OCI-LY7 (cell line): Measurements from ENCODE around the gene BBS9. TPM values are rescaled to one million over a fixed set of nuclear protein-coding genes. Genes with fewer than 3 reads are reported as not detected.

Experiments
- BruUV-seq: library from RNA; stranded (reverse); fragments of 400-500 nt; replicated peaks from 2 replicates; lab custom pipeline; 2021; lab: Mats Ljungman, UMichigan
- CTCF ChIA-PET: fragments of 300-600 bp; sonication (Branson Sonifier 250); formaldehyde crosslinking; loops from one replicate; lab custom pipeline; 2022; ENCODE audit warnings: antibody characterized with exemption; ENCODE audit not compliant: unreplicated experiment; lab: Charles Lee
- POLR2A ChIA-PET: fragments of 300-600 bp; sonication (Branson Sonifier 250); formaldehyde crosslinking; loops from one replicate; lab custom pipeline; 2022; ENCODE audit warnings: antibody characterized with exemption; lab: Charles Lee
- DNase-seq: peaks from one replicate; pipeline ENCODE4 v3.0.0-alpha.2; 2015; ENCODE audit warnings: low spot score
- H2AFZ ChIP-seq: fragments of 200-600 bp; sonication (generic), shearing (Covaris generic); 2 replicates; pipeline ENCODE4 v1.6.1; 2014; ENCODE audit warnings: mild to moderate bottlenecking, antibody characterized with exemption, low read length, moderate library complexity
- H3K27ac ChIP-seq: fragments of 200-600 bp; sonication (generic); 2 replicates; pipeline ENCODE4 v1.5.1; 2014; ENCODE audit warnings: mixed run types, low read depth, mild to moderate bottlenecking, moderate library complexity, low read length, inconsistent platforms; ENCODE audit not compliant: poor library complexity, severe bottlenecking
- H3K36me3 ChIP-seq: fragments of 200-600 bp; sonication (generic); 2 replicates; pipeline ENCODE4 v1.6.1; 2014; ENCODE audit warnings: mild to moderate bottlenecking, antibody characterized with exemption, low read length, moderate library complexity, mixed read lengths; ENCODE audit not compliant: insufficient read depth
- H3K4me1 ChIP-seq: fragments of 200-600 bp; sonication (generic); 2 replicates; pipeline ENCODE4 v1.5.1; 2014; ENCODE audit warnings: mild to moderate bottlenecking, low read length; ENCODE audit not compliant: insufficient read depth, poor library complexity, severe bottlenecking
- H3K4me2 ChIP-seq: fragments of 200-600 bp; sonication (generic); 2 replicates; pipeline ENCODE4 v1.6.1; 2014; ENCODE audit warnings: mild to moderate bottlenecking, low read length
- H3K4me3 ChIP-seq: fragments of 200-600 bp; sonication (generic); 2 replicates; pipeline ENCODE4 v1.5.1; 2014; ENCODE audit warnings: mild to moderate bottlenecking, low read depth, low read length; ENCODE audit not compliant: poor library complexity, severe bottlenecking
- H3K79me2 ChIP-seq: fragments of 200-600 bp; sonication (generic); 2 replicates; pipeline ENCODE4 v1.6.1; 2016; ENCODE audit warnings: low read depth, mild to moderate bottlenecking, low read length, moderate library complexity, mixed read lengths; ENCODE audit not compliant: insufficient read depth
- H3K9me2 ChIP-seq: fragments of 200-600 bp; sonication (generic); 2 replicates; pipeline ENCODE4 v1.6.1; 2016; ENCODE audit warnings: mild to moderate bottlenecking, low read length, mixed read lengths; ENCODE audit not compliant: insufficient read depth
- H3K9me3 ChIP-seq: fragments of 200-600 bp; sonication (generic); 2 replicates; pipeline ENCODE4 v1.6.1; 2014; ENCODE audit warnings: mild to moderate bottlenecking, mixed run types, low read length, mixed read lengths
- H4K20me1 ChIP-seq: fragments of 200-600 bp; sonication (generic); 2 replicates; pipeline ENCODE4 v1.6.1; 2014; ENCODE audit warnings: mild to moderate bottlenecking, antibody characterized with exemption, low read length, moderate library complexity, mixed read lengths; ENCODE audit not compliant: insufficient read depth
- EZH2phosphoT487 ChIP-seq: fragments of 200-600 bp; sonication (generic); IDR thresholded peaks from 2 replicates; pipeline ENCODE4 v1.6.1; 2018; ENCODE audit warnings: low read depth, borderline replicate concordance, mild to moderate bottlenecking, mixed run types, antibody characterized with exemption, low read length, moderate library complexity, mixed read lengths
- intact Hi-C: fragments of 100-400 bp; cut with micrococcal nuclease; formaldehyde crosslinking; loops from one replicate; pipeline ENCODE4 v1.10.0; 2022; ENCODE audit not compliant: unreplicated experiment
- total RNA-seq, 2 experiments: library from RNA; depleted of rRNA in 1 of 2; stranded (reverse); fragments of >200 nt in 1 of 2; shearing (Covaris generic) in 1 of 2; gene quantifications; 2 replicates each; pipeline ENCODE4 v1.2.3, GENCODE V29; 2014 to 2022
- TF ChIP-seq, protein P1 (sequence below): fragments of 200-600 bp; sonication (generic); conservative IDR thresholded peaks from 2 replicates; pipeline ENCODE4 v1.5.1; 2014; ENCODE audit warnings: mild to moderate bottlenecking, antibody characterized with exemption, low read length, moderate library complexity, mixed read lengths

The BBS9 gene
- total RNA-seq, 2 experiments from 2014 or later, result 6.8 to 14.8 TPM

DNA sequence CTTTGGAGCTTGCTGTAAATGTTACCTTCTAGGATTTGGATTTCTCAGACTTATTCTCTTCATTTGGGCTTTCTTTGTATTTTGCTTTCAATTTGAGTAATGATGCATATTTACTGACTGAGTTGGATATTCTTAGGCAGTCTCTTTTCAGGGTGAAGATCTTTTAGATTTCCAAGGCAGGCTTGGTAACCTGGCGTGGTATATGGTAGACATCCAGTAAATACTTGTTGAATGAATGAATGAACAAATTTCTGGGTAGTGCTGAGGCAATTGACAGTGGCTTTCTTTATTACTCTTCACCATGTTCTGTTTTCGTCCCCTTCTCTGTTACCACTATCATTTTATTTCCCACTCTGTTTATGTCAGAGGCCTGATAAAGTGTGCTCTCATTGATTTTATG, 27.1 kb downstream of the BBS9 start:
- H3K4me1 ChIP-seq, result no peaks in the 10 kb centered on the region
- H3K9me3 ChIP-seq, result no peaks in the 10 kb centered on the region
- no peak overlapping the region for H3K4me2 ChIP-seq
- no peak overlapping the region for H2AFZ ChIP-seq
- DNase-seq, result no peak
- peaks cover 3% of the 10 kb centered on the region; the same call in 1 of the 2 replicates for H4K20me1 ChIP-seq
- ChIA-PET POLR2A (no interaction called here), CTCF (no interaction called here)
- intact Hi-C loops, result no loop called here
- no peak overlapping the region for H3K27ac ChIP-seq
- no TSS peak for BruUV-seq
- H3K9me2 ChIP-seq, result no peaks in the 10 kb centered on the region
- no peaks in the 10 kb centered on the region for H3K79me2 ChIP-seq
- no peaks in the 10 kb centered on the region for H3K36me3 ChIP-seq
- TF ChIP-seq EZH2phosphoT487, result no peak
- TF ChIP-seq, protein P1, sequence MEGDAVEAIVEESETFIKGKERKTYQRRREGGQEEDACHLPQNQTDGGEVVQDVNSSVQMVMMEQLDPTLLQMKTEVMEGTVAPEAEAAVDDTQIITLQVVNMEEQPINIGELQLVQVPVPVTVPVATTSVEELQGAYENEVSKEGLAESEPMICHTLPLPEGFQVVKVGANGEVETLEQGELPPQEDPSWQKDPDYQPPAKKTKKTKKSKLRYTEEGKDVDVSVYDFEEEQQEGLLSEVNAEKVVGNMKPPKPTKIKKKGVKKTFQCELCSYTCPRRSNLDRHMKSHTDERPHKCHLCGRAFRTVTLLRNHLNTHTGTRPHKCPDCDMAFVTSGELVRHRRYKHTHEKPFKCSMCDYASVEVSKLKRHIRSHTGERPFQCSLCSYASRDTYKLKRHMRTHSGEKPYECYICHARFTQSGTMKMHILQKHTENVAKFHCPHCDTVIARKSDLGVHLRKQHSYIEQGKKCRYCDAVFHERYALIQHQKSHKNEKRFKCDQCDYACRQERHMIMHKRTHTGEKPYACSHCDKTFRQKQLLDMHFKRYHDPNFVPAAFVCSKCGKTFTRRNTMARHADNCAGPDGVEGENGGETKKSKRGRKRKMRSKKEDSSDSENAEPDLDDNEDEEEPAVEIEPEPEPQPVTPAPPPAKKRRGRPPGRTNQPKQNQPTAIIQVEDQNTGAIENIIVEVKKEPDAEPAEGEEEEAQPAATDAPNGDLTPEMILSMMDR, result no peak
- no peak overlapping the region for H3K4me3 ChIP-seq

DNA sequence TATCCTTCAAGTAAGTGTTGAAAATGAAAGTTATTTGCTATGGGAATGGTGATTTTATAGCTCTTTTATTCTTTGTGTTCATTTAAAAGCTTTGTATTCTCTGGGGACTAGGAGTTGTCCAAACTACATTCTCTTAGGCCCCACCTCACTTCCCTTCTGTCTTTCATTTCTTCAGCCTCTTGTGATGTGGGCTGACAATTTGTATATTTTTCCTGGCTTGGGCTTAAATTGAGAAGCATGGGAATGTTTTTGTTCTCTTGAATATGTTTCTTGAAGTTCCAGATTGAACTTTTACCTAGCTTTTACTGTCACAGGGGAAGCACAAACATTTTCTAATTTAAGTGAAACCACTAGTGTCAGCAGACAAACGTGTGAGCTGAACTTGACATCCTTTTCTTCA, 27.9 kb downstream of the BBS9 start:
- POLR2A ChIA-PET, result no interaction called here
- H2AFZ ChIP-seq, result no peak overlapping the region

DNA sequence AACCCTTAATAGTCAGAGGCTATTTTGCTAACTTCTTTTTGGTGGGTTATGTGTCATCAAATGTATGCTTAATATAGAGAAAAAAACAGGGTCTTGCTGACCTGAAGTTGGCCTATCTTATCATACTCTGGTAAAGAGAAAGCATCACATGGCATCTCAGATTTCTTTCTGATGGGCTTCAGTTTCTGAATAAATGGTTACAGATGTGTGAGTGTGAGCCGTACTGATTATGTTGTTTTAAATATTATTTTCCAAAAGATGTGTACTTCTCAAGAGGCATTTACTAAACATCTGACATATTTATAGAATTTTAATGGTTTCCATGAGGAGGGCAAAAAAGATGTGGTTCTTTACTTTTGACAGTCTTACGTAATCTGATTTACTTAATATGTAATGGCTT, 28.4 kb downstream of the BBS9 start:
- H4K20me1 ChIP-seq, result peaks cover 3% of the 10 kb centered on the region; the same call in 1 of the 2 replicates
- no peak overlapping the region for H3K4me3 ChIP-seq
- intact Hi-C loops, result no loop called here
- H3K4me1 ChIP-seq, result no peaks in the 10 kb centered on the region
- no peaks in the 10 kb centered on the region for H3K79me2 ChIP-seq
- no peaks in the 10 kb centered on the region for H3K9me3 ChIP-seq
- no peak for DNase-seq
- no peak overlapping the region for H2AFZ ChIP-seq
- POLR2A ChIA-PET, result no interaction called here
- TF ChIP-seq EZH2phosphoT487, result no peak
- TF ChIP-seq, protein P1, result no peak
- CTCF ChIA-PET, result no interaction called here
- no TSS peak for BruUV-seq
- no peaks in the 10 kb centered on the region for H3K36me3 ChIP-seq
- no peak overlapping the region for H3K4me2 ChIP-seq
- H3K9me2 ChIP-seq, result no peaks in the 10 kb centered on the region
- no peak overlapping the region for H3K27ac ChIP-seq

More for the DNA sequence above, 27.9 kb downstream of the BBS9 start:
- H3K79me2 ChIP-seq, result no peaks in the 10 kb centered on the region
- no peaks in the 10 kb centered on the region for H3K36me3 ChIP-seq
- H4K20me1 ChIP-seq, result peaks cover 3% of the 10 kb centered on the region; the same call in 1 of the 2 replicates
- no peak overlapping the region for H3K4me2 ChIP-seq
- TF ChIP-seq EZH2phosphoT487, result no peak
- H3K9me3 ChIP-seq, result no peaks in the 10 kb centered on the region
- H3K4me1 ChIP-seq, result no peaks in the 10 kb centered on the region
- H3K27ac ChIP-seq, result no peak overlapping the region
- BruUV-seq, result no TSS peak
- CTCF ChIA-PET, result no interaction called here
- intact Hi-C loops, result no loop called here
- DNase-seq, result no peak
- no peak overlapping the region for H3K4me3 ChIP-seq
- H3K9me2 ChIP-seq, result no peaks in the 10 kb centered on the region
